ENCODE data around the gene TNFRSF8.

The TNFRSF8 gene

GRCh38 chr1:12113433-12114339, 50.6 kb downstream of the TNFRSF8 start:
- no peak for FAIRE-seq

GRCh38 chr1:12114340-12114683, 51.2 kb downstream of the TNFRSF8 start:
- DNase-seq (ENCODE audit: insufficient read length, low spot score) (no peak), FAIRE-seq (no peak)

More at GRCh38 chr1:12113433-12114339, 50.6 kb downstream of the TNFRSF8 start:
- DNase-seq (ENCODE audit: insufficient read length, low spot score) = no peak

GRCh38 chr1:12114916-12115315, 51.8 kb downstream of the TNFRSF8 start:
- no peak for FAIRE-seq

GRCh38 chr1:12121212-12122003, 58.3 kb downstream of the TNFRSF8 start:
- FAIRE-seq (no peak), DNase-seq (ENCODE audit: insufficient read length, low spot score) (no peak)

More at GRCh38 chr1:12114916-12115315, 51.8 kb downstream of the TNFRSF8 start:
- DNase-seq (ENCODE audit: insufficient read length, low spot score) = no peak

- no peak for DNase-seq (ENCODE audit: insufficient read length, low spot score)
- no peak for FAIRE-seq
Measured at GRCh38 chr1:12123172-12123571, 60.1 kb downstream of the TNFRSF8 start.

GRCh38 chr1:12124693-12125421, 61.8 kb downstream of the TNFRSF8 start:
- DNase-seq (ENCODE audit: insufficient read length, low spot score) (peak; percentile 65), FAIRE-seq (no peak)

- DNase-seq (ENCODE audit: insufficient read length, low spot score) (no peak), FAIRE-seq (no peak)
Measured at GRCh38 chr1:12125422-12126355, 62.6 kb downstream of the TNFRSF8 start.

GRCh38 chr1:12126781-12127180, 63.7 kb downstream of the TNFRSF8 start:
- no peak for DNase-seq (ENCODE audit: insufficient read length, low spot score)
- no peak for FAIRE-seq

- DNase-seq (ENCODE audit: insufficient read length, low spot score) = no peak
- no peak for FAIRE-seq
Measured at GRCh38 chr1:12127206-12127810, 64.2 kb downstream of the TNFRSF8 start.

- DNase-seq (ENCODE audit: insufficient read length, low spot score) = no peak
- FAIRE-seq = no peak
Measured at GRCh38 chr1:12128120-12128519, 65.0 kb downstream of the TNFRSF8 start.

- DNase-seq (ENCODE audit: insufficient read length, low spot score) (no peak), FAIRE-seq (no peak)
Measured at GRCh38 chr1:12129624-12130023, 66.5 kb downstream of the TNFRSF8 start.

GRCh38 chr1:12130466-12131130, 67.5 kb downstream of the TNFRSF8 start:
- no peak for DNase-seq (ENCODE audit: insufficient read length, low spot score)
- no peak for FAIRE-seq

- DNase-seq (ENCODE audit: insufficient read length, low spot score) (peak; percentile 35), FAIRE-seq (no peak)
Measured at GRCh38 chr1:12132078-12132477, 69.0 kb downstream of the TNFRSF8 start.

GRCh38 chr1:12134716-12135115, 71.6 kb downstream of the TNFRSF8 start:
- DNase-seq (ENCODE audit: insufficient read length, low spot score) (no peak), FAIRE-seq (no peak)

- FAIRE-seq (no peak), DNase-seq (ENCODE audit: insufficient read length, low spot score) (no peak)
Measured at GRCh38 chr1:12135612-12136011, 72.5 kb downstream of the TNFRSF8 start.

- DNase-seq (ENCODE audit: insufficient read length, low spot score) (no peak), FAIRE-seq (no peak)
Measured at GRCh38 chr1:12136916-12137610, 74.0 kb downstream of the TNFRSF8 start.

- FAIRE-seq (no peak), DNase-seq (ENCODE audit: insufficient read length, low spot score) (no peak)
Measured at GRCh38 chr1:12138196-12139168, 75.4 kb downstream of the TNFRSF8 start.
